ENCODE results near the gene ZNF385D.
A peak's percentile ranks its signal among the peaks of the same experiment; 100 is the strongest.

The ZNF385D gene

GRCh38 chr3:21750831-21751391 is at the start of gene ZNF385D:
Gene ZNF385D (minus strand): TSS chr3:21751210. CDS start chr3:21750916, 294 bp downstream.
- DNase-seq (ENCODE audit: low spot score) = peak; percentile 47

DNA sequence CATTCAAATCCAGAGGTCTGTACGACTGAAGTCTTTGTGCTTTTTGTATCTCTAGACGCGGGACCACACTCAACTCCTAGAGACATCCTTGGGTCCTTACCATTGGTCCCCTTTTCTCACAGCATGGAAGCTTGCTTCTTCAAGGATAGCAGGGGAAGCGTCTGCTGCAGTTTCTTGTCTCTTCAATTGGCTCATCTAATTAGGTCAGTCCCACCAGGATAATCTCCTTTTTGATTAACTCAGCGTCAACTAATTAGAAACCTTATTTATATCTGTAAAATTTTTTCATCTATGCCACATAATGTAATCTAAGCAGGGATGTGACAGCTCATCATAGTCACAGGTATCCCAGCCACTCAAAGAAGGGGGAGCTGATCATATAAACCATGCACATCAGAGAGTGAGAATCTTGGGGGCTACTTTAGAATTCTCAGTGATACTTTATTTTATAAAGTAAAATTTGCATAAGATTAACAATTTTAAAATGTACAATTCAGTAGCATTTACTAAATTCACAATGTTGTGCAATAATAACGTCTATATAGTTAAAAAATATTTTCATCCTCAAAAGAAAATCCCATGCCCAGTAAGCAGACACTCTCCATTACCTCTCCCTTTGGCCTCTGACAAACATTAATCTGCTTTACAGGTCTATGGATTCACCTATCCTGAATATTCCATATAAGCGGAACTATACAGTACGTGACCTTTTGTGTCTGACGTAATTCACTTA is 47.5 kb upstream of the ZNF385D start:
- no peak for DNase-seq (ENCODE audit: low spot score)

DNA sequence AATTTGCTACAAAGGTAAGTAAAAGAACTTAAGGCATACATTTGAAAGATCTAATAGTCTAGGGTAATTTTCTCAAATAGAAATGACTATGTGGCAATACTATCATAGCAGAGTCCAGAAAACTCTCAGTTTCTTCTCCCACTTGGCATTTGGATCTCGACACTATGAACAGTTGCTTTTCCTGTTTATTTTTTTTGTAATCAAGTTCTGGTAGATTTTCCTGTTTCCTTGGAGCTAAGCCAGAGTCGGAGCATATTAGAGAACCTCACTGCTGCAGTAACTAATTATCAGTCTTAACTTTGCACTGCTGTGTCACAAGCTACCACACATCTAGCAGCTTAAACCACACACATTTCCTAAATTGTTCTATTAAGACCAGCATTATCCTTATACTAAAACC is 44.9 kb upstream of the ZNF385D start:
- DNase-seq (ENCODE audit: low spot score) = no peak

DNA sequence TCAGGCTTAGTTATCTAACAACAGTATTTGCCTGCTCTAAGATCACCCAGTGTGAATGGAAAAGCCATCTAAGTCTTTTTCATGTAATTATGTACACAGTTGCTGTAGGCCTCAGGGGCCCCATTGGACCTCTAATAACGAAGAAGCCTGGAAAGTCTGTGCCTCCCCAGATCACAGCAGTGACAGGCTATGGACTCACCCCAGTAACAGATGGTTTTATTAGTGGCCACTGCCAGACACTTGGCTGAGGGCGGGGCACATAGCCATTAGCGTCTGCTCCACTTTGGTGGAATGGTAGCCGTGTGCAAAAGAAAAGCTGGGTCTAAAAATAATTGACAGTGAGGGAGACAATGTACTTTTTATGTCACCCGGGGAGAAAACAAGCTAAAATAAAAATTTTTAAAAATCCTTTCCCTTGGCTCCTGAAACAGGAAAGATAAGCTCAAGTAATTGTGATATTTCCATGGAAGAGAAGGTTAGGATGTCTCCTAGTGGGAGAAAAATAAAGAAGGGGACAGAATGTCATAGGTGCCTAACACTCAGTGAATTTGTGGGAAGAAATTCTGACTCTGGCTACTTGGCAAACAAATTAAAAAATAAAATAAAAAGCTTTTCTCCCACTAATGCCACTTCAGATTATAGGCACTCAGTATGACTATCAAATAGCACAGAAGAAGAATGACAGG is 44.3 kb upstream of the ZNF385D start:
- DNase-seq (ENCODE audit: low spot score) = peak; percentile 57

GRCh38 chr3:21794291-21794690 is 43.3 kb upstream of the ZNF385D start:
- no peak for DNase-seq (ENCODE audit: low spot score)

DNA sequence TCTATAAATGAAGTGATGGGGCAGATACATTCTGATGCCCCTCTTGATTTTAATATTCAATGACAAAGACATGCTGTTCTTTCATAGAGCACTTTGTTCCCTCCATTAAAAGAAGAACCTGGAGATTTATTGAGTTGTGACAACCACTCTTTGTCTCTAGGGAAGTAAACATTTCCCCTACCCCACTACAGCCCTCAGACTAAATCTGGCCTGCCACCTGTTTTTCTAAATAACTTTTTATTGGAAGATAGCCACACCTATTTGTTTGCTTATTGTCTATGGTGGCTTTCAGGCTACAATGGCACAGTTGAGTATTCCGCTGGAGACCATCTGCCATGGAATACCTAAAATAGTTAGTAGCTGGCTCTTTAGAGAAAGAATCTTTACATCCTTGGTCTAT is 41.2 kb upstream of the ZNF385D start:
- DNase-seq (ENCODE audit: low spot score) = no peak

- no peak for DNase-seq (ENCODE audit: low spot score)
Observed at GRCh38 chr3:21791356-21791755, 40.3 kb upstream of the ZNF385D start.

DNA sequence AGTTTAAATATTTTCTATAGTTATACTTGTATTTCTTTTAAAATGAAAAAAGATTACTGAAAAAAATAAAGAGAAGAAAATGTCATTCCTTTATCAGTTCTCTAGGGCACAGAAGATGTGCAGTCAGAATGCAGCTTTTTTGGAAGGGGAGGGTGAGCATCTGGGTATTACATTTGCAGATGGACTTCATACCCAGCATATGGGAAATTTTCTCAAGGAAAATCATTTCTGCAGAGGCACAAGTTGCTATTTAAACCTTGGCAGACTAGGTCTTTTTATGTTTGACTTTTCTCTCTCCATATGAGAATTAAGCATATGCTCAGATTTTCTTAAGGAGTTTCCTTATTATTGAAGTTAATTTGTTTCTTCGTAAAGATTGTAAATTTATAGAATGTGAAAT is 39.5 kb upstream of the ZNF385D start:
- DNase-seq (ENCODE audit: low spot score) = no peak

DNA sequence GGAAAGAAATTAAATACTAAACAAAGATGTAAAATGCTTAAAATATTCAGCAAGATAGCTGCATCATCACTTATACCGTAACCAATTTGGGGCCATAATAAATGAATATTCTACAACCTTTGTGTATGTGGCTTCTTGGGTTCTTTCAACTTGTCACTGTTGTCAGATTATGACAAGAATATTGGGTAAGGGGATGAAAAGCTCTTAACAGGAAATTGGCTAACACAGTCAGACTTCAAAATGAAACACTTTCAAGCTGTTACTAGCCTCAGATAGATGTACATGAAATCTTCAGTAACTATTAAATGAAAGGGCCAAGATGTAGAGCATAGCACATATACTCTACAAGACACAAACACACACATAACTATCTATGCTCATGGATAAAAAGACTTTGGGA is 38.7 kb upstream of the ZNF385D start:
- DNase-seq (ENCODE audit: low spot score) = no peak

GRCh38 chr3:21786438-21786797 is 35.4 kb upstream of the ZNF385D start:
- DNase-seq (ENCODE audit: low spot score) = no peak

- DNase-seq (ENCODE audit: low spot score) = no peak
Observed at GRCh38 chr3:21785765-21786437, 34.9 kb upstream of the ZNF385D start.

- DNase-seq (ENCODE audit: low spot score) = no peak
Observed at GRCh38 chr3:21783839-21784238, 32.8 kb upstream of the ZNF385D start.

DNA sequence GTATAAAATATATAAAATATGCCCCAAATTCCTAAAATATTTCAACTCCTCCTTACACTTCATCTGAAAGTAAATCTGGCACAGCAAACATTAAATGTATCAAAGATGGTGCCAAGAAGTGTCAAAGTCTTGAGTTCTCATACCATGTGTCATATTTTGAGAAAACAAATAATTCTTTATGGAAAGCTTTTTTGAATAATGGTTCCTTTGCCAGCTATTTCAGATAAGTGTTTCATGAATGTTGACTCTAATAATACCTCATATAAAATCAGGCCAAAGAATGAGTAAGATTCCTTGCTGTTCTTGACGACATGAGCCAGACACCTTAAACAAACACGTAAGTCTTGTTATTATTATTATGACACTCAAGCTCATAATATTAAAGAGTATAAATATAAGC is 30.3 kb upstream of the ZNF385D start:
- DNase-seq (ENCODE audit: low spot score) = no peak

DNA sequence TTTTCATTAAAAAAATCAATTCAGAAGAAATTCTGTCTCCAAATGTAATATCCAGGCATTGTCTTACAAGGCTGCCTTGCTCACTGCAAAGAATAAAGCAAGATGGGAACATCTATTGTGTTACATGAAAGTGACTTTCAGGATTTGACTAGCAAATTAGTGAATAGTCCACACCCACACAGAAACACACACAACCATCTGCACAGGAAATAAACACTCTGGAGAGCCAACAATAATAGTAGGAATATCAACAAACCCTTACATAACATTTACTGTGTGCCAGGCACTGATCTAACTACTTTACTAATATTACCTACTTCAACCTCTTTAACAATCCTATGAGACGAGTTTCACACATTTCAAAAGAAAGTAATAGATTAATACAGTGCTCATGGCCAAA is 28.9 kb upstream of the ZNF385D start:
- DNase-seq (ENCODE audit: low spot score) = no peak

DNA sequence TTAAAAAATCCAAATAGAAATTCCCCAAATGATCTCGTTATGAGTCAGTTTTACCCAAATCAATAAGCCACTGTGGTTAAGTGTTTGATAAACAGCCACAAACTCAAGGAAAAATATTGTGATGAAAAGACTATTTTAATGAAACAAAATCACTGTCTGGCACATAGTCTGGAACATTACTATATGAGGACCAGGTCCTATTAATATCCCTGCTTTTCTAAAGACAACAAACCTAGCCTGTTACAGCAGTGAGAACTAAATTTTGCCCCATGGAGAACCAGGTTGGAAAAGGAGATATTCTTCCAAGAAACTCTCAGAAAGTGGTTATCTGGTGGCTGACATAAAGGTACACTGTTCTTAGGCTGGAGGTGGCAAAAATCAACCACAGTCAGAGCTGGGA is 27.7 kb upstream of the ZNF385D start:
- no peak for DNase-seq (ENCODE audit: low spot score)

- no peak for DNase-seq (ENCODE audit: low spot score)
Observed at GRCh38 chr3:21777821-21778220, 26.8 kb upstream of the ZNF385D start.

- no peak for DNase-seq (ENCODE audit: low spot score)
Observed at GRCh38 chr3:21766002-21766401, 15.0 kb upstream of the ZNF385D start.

DNA sequence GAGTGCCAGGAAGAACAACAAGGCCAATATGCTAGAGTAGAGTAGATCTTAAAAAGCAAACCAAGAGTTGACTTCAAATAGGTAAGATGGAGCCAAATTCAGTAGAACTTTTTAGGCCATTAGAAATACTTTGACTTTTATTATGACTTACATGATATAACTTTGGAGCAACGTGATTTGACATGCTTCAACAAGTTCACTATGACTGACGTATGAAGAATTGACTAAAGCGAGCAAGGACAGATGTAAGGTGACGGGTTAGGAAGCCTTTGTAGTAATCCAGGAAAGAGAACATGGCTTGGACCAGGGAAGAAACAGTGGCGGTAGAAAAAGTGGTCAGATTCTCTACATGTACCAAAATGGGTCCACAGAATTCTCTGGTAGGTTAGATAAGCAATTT is 4.9 kb upstream of the ZNF385D start:
- DNase-seq (ENCODE audit: low spot score) = no peak

- DNase-seq (ENCODE audit: low spot score) = no peak
Observed at GRCh38 chr3:21754839-21755238, 3.8 kb upstream of the ZNF385D start.

GRCh38 chr3:21752749-21753347 is 1.8 kb upstream of the ZNF385D start:
- DNase-seq (ENCODE audit: low spot score) = peak; percentile 55

DNA sequence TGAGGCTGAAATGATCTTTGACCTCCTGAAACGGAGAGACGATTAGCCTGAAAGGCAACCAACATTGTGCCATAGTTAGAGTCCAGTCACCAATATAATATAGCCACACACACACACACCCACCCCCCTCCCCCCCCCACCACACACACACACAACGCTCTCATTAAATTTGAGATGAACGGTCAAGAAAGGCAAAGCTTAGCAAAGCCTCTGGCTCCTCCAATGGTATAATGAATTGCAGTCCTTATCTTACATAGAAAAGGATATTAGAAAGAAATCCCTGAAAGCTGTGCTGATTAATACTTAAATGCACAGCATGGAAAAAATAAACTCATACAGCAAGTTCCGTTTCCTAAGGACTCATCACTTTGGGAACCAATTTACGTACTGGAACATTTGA is 876 bp upstream of the ZNF385D start:
- no peak for DNase-seq (ENCODE audit: low spot score)

GRCh38 chr3:21750080-21750696 is 822 bp downstream of the ZNF385D start:
- no peak for DNase-seq (ENCODE audit: low spot score)

Data from D341Med (cell line).